ENCODE data around the gene DNAAF3. TPM values are rescaled to one million over a fixed set of nuclear protein-coding genes. Genes with fewer than 3 reads are reported as not detected.
A peak's percentile ranks its signal among the peaks of the same experiment; 100 is the strongest.

The DNAAF3 gene
- total RNA-seq, 4 donors from 2014 or later, result 0.65 to 0.69 TPM; not detected in 2

DNA sequence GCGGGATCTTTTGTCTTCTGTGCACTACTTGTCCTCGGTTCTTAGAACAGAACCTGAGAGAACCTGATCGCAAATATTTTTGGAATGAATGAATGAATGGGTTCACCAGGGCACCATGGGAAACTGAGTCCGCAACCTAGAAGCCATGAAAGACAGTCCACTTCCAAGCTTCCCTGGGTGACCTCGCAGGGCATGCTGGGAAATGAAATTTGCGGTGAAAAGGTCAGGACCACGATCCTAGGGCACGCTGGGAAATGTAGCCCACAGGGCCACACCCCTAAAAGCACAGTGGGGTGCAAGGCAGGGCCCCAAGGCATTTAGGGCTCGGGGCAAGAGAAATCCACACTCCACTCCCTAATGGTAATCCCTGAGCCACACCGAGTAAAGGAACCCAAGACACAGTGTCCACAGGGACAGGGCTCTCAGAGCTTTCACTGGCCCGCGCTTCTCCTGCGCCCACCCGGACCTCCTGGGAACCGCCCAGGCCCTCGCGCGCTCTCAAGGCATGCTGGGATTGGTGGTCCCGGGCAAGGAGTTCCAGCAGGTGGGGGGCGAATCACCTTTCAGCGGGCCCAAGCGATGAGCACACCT, 47.9 kb downstream of the DNAAF3 start:
- TF ChIP-seq, protein P1, sequence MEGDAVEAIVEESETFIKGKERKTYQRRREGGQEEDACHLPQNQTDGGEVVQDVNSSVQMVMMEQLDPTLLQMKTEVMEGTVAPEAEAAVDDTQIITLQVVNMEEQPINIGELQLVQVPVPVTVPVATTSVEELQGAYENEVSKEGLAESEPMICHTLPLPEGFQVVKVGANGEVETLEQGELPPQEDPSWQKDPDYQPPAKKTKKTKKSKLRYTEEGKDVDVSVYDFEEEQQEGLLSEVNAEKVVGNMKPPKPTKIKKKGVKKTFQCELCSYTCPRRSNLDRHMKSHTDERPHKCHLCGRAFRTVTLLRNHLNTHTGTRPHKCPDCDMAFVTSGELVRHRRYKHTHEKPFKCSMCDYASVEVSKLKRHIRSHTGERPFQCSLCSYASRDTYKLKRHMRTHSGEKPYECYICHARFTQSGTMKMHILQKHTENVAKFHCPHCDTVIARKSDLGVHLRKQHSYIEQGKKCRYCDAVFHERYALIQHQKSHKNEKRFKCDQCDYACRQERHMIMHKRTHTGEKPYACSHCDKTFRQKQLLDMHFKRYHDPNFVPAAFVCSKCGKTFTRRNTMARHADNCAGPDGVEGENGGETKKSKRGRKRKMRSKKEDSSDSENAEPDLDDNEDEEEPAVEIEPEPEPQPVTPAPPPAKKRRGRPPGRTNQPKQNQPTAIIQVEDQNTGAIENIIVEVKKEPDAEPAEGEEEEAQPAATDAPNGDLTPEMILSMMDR (IDR thresholded peaks at IDR 0.05), result no peak
- no peak for ATAC-seq (ENCODE audit: low FRiP score)
- no peak for DNase-seq (ENCODE audit: low spot score)

DNA sequence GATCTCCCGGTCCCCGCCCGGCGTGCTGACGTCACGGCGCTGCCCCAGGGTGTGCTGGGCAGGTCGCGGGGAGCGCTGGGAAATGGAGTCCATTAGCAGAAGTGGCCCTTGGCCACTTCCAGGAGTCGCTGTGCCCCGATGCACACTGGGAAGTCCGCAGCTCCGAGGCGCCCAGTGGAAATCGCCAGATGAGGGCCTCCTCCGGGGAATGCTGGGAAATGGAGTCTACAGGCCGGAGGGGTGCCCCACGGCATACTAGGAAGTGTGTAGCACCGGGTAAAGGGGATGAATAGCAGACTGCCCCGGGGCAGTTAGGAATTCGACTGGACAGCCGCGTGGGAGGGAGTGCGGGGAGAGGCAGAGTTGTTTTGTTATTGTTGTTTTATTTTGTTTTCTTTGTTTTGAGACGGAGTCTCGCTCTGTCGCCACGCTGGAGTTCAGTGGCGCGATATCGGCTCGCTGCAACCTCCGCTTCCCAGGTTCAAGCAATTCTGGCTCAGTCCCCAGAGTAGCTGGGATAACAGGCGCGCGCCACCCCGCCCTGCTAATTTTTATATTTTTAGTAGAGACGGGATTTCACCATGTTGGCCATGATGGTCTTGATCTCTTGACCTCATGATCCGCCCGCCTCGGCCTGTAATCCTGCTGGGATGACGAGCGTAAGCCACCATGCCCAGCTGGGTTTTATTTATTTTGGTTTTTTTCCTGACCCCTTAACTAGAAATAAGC, 48.6 kb downstream of the DNAAF3 start:
- peak; percentile 94 for ATAC-seq (ENCODE audit: low FRiP score)
- peak; percentile 94 for DNase-seq (ENCODE audit: low spot score)
- TF ChIP-seq, protein P1 (IDR thresholded peaks at IDR 0.05), result no peak

DNA sequence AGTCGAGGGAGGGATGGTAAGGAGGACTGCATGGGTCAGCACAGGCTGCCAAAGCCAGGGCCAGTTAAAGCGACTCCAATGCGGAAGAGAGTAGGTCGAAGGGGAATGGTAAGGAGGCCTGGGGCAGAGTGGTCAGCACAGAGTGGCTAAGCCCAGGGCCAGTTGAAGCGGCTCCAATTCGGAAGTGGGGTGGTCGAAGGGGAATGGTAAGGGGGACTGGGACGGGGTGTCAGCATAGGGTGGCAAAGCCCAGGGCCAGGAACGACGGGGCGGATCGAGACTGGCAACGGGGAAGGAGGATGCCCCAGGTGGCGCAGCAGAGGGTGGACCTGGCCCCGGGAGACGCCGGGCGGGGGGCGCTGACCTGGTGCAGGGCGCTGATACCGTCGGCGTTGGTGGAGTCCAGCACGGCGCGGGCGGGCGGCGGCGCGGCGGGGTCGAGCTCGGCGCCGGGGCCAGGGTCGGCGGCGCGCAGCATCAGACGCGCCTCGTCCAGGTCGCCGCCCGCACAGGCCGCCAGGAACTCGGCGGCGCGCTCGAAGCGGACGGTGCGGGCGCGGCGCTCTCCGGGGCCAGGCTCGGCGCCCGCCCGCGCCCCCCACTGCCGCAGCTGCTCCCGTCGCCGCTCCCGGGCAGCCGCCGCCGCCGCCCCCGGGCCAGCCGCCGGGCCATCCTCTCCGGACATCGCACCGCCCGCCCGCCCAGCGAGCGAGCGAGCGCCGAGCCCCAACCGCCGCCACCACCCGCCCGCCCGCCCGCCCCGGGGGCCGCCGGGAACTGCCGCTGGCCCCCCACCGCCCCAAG, 49.4 kb downstream of the DNAAF3 start, which contains the start of gene PPP1R12C:
PPP1R12C (minus strand) TSS at position 779 of the 804 bp plus-strand sequence; CDS start at position 685, 94 bp downstream.
- TF ChIP-seq, protein P1 (IDR thresholded peaks at IDR 0.05), result no peak
- DNase-seq (ENCODE audit: low spot score) (no peak), ATAC-seq (ENCODE audit: low FRiP score) (peak; percentile 1)

GRCh38 chr19:55116232-55116858, 50.1 kb downstream of the DNAAF3 start:
- DNase-seq (ENCODE audit: low spot score) (peak; percentile 40), ATAC-seq (ENCODE audit: low FRiP score) (no peak)
- TF ChIP-seq, protein P1 (IDR thresholded peaks at IDR 0.05), result no peak

GRCh38 chr19:55115446-55116065, 50.9 kb downstream of the DNAAF3 start:
- TF ChIP-seq, protein P1 (IDR thresholded peaks at IDR 0.05), result no peak
- DNase-seq (ENCODE audit: low spot score), result no peak
- ATAC-seq (ENCODE audit: low FRiP score), result no peak

DNA sequence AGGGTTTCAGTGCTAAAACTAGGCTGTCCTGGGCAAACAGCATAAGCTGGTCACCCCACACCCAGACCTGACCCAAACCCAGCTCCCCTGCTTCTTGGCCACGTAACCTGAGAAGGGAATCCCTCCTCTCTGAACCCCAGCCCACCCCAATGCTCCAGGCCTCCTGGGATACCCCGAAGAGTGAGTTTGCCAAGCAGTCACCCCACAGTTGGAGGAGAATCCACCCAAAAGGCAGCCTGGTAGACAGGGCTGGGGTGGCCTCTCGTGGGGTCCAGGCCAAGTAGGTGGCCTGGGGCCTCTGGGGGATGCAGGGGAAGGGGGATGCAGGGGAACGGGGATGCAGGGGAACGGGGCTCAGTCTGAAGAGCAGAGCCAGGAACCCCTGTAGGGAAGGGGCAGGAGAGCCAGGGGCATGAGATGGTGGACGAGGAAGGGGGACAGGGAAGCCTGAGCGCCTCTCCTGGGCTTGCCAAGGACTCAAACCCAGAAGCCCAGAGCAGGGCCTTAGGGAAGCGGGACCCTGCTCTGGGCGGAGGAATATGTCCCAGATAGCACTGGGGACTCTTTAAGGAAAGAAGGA, 51.8 kb downstream of the DNAAF3 start:
- TF ChIP-seq, protein P1 (IDR thresholded peaks at IDR 0.05), result no peak
- DNase-seq (ENCODE audit: low spot score) (no peak), ATAC-seq (ENCODE audit: low FRiP score) (no peak)

Data from omental fat pad (tissue), 4 donors.